ENCODE data around the gene HOXC13. TPM values are rescaled to one million over a fixed set of nuclear protein-coding genes. Genes with fewer than 3 reads are reported as not detected.

HOXC13 gene
- total and polyA plus RNA-seq, 2 of the 13 experiments (the other 11 are each of a cell fraction or from before 2014, with no cell fraction given): 0.07 TPM; not detected in 1

DNA sequence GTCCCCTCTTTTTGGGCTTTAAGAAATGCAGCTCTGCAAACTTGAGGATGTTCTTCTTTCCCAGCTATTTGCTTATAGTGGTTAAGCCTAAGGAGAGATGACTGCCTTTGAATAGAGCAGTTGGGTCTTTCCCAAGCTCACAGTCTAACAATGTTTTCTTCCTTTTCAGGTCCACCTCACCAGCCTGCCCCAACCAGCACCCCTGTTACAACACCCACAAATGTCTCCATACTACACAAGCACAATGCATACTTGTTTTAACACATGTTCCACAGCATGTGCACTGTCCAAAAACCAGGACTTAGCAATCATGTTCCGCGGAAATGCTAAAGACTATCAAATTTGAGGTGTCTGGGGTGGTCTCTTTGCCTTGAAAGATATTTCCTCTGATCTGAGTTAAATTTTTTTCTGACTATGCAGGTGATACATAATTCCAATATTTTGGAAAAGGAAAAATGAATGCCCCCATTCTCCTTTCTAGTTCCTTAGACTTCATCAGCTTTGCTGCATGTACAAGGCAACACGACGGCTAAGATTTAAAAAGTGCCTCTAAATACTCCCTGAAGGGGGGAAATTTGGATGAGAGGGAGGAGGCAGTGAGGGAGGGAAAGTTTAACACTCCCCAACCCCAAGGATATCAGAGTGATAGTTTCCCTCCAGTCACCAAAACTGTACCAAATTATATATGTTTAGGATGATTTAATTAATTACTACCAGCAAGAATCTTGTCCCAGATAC lies 6.6 kb upstream of the HOXC13 start (continued):
- TF ChIP-seq MEIS2 (CRISPR knock-in tag; IDR thresholded peaks at IDR 0.05) (no peak), ZNF660 (CRISPR knock-in tag; IDR thresholded peaks at IDR 0.05; ENCODE audit: borderline replicate concordance, low read depth) (no peak), EHMT2 (IDR thresholded peaks at IDR 0.05; ENCODE audit: borderline replicate concordance, low read depth, low read length) (no peak), NFE2L1 (CRISPR knock-in tag; IDR thresholded peaks at IDR 0.05; ENCODE audit: borderline replicate concordance) (no peak), NR2C2 (CRISPR knock-in tag; IDR thresholded peaks at IDR 0.05; ENCODE audit: borderline replicate concordance) (no peak), BRCA1 (CRISPR knock-in tag; IDR thresholded peaks at IDR 0.05) (no peak)

GRCh38 chr12:53932915-53933314 lies 5.7 kb upstream of the HOXC13 start:
- Histone ChIP-seq H3K4me1 (ENCODE audit: insufficient read depth, low read length) (no peaks in the 10 kb centered on the region), H2AFZ (ENCODE audit: low read length) (no peak overlapping the region), H3K27me3 (ENCODE audit: control insufficient read depth in 1 of 2, insufficient read depth in 2 of 2, low read length in 2 of 2) (peaks cover 6 to 95% of the 10 kb centered on the region in 2 experiments; a peak in 4 of 5 replicates), H3K36me3 (replicated peaks in 1 of 2; ENCODE audit: control insufficient read depth in 1 of 2, insufficient read depth in 2 of 2, low read length in 2 of 2) (no peaks in the 10 kb centered on the region), H3K27ac (ENCODE audit: extremely low read length, insufficient read depth, low read length) (no peak overlapping the region), H3K9ac (ENCODE audit: insufficient read depth, low read depth, low read length) (no peak overlapping the region), H3K4me3 (replicated peaks in 1 of 3; ENCODE audit: insufficient read depth in 1 of 3, low read depth in 2 of 3, low read length in 3 of 3) (no peak overlapping the region), H3K4me2 (ENCODE audit: low read depth, low read length) (no peak overlapping the region), H3K9me3 (ENCODE audit: low read length) (no peaks in the 10 kb centered on the region), H4K20me1 (ENCODE audit: insufficient read depth, low read length) (no peaks in the 10 kb centered on the region), H3K79me2 (ENCODE audit: insufficient read depth, low read length) (no peaks in the 10 kb centered on the region)
- in situ Hi-C loops (cut with HindIII; ENCODE audit: extremely low pct_ligation_motif_present, low pct_unique_long_range_greater_than_20kb) (loop anchor here (25.0 kb wide), 1 partner anchor 146 kb away; no protein-coding TSS in a partner anchor), intact Hi-C loops (cut with micrococcal nuclease; ENCODE audit: unreplicated experiment) (no loop called here)
- WGBS (ENCODE audit: low lambda C conversion rate): 0% methylated on average over 4 of the region's 4 CpGs
- no TSS peak for BruUV-seq (replicated peaks)
- TF ChIP-seq, protein P1, sequence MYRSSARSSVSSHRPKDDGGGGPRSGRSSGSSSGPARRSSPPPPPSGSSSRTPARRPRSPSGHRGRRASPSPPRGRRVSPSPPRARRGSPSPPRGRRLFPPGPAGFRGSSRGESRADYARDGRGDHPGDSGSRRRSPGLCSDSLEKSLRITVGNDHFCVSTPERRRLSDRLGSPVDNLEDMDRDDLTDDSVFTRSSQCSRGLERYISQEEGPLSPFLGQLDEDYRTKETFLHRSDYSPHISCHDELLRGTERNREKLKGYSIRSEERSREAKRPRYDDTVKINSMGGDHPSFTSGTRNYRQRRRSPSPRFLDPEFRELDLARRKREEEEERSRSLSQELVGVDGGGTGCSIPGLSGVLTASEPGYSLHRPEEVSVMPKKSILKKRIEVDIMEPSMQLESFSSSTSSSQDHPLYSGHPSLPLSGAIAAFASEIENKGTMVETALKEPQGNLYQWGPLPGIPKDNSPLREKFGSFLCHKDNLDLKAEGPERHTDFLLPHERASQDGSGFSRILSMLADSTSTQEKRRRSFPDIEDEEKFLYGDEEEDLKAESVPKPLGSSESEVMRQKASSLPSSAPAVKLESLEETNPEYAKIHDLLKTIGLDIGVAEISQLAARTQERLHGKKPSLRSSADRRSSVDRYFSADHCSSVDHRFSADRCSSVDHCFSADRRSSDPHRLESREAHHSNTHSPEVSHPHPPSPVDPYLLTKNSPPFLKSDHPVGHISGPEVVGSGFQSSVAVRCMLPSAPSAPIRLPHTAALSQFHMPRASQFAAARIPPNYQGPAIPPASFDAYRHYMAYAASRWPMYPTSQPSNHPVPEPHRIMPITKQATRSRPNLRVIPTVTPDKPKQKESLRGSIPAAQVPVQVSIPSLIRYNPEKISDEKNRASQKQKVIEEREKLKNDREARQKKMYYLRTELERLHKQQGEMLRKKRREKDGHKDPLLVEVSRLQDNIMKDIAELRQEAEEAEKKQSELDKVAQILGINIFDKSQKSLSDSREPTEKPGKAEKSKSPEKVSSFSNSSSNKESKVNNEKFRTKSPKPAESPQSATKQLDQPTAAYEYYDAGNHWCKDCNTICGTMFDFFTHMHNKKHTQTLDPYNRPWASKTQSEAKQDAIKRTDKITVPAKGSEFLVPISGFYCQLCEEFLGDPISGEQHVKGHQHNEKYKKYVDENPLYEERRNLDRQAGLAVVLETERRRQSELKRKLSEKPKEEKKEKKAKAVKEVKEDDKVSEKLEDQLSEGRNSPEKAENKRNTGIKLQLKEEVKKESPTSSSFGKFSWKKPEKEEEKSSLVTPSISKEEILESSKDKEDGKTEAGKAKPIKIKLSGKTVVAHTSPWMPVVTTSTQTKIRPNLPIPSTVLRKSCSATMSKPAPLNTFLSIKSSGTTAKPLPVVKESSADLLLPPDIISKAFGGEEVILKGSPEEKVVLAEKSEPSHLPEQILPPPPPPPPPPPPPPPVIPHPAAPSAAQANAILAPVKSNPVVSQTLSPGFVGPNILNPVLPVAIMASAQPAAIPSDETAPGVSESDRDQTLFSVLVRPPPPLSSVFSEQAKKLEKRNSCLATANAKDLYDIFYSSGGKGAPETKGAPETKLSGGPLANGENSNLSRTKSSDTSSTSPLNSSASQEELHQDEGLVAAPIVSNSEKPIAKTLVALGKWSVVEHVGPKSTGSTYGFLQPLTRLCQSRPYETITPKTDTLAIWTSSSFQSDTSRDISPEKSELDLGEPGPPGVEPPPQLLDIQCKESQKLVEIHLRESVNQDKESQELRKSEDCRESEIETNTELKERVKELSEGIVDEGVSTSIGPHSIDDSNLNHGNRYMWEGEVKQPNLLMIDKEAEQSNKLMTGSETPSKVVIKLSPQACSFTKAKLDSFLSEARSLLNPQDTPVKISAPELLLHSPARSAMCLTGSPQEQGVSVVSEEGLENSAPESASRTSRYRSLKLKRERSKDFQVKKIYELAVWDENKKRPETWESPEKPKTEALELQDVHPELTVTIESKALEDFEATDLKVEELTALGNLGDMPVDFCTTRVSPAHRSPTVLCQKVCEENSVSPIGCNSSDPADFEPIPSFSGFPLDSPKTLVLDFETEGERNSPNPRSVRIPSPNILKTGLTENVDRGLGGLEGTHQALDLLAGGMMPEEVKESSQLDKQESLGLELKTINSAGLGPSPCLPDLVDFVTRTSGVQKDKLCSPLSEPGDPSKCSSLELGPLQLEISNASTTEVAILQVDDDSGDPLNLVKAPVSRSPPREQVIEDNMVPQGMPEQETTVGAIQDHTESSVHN (CRISPR knock-in tag; IDR thresholded peaks at IDR 0.05): no peak
- TF ChIP-seq ZFP90 (CRISPR knock-in tag; IDR thresholded peaks at IDR 0.05; ENCODE audit: borderline replicate concordance) (no peak), ZNF124 (CRISPR knock-in tag; IDR thresholded peaks at IDR 0.05) (no peak)
- DNase-seq (ENCODE audit: low spot score): no peak
- ChIA-PET CTCF (ENCODE audit: low intra/inter-chr PET ratio, low total read pairs) (no interaction called here), POLR2A (no interaction called here)
- FAIRE-seq: no peak
- ATAC-seq: no peak

Data from HepG2 (cell line).